Measurements from ENCODE around the gene SCN1B. TPM values are rescaled to one million over a fixed set of nuclear protein-coding genes. Genes with fewer than 3 reads are reported as not detected.

The SCN1B gene
- total RNA-seq, 3 donors from 2014 or later (not counting 1 experiment from before 2014, with no cell fraction given), result 0.94 to 1.5 (median 1.1) TPM

DNA sequence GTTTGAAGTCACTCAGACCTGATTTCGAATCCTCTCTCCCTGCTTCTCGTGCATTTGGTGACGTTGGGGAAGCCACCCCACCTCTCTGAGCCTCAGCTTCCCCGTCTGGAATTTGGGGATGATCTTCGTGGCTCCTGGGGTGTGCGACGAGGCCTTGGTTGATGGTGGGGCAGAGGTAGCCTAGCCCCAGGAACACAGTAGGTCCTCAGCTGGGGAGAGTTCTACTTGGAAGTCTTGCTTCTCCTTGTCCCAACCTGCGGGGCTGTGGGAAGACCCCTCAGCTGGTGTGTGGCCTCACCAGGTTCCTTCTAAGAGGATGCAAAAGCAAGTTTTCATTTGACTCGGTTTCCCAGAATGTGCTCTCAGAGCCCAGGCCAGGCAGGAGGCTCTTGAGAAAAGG is 24.4 kb downstream of the SCN1B start:
- H3K4me3 ChIP-seq (ENCODE audit: low read length), result no peak overlapping the region
- intact Hi-C loops (cut with micrococcal nuclease), result no loop called here
- H3K27ac Mint-ChIP-seq, result no peak overlapping the region
- H3K36me3 Mint-ChIP-seq, result no peaks in the 10 kb centered on the region
- no peaks in the 10 kb centered on the region for H3K4me1 Mint-ChIP-seq
- no peak for ATAC-seq
- H3K9me3 ChIP-seq (ENCODE audit: control insufficient read depth, insufficient read depth, low read length), result no peaks in the 10 kb centered on the region
- no peaks in the 10 kb centered on the region for H3K9me3 Mint-ChIP-seq
- peaks cover 6 to 10% of the 10 kb centered on the region in 2 donors for H3K27me3 Mint-ChIP-seq (ENCODE audit: low read depth in 2 of 2)
- no peaks in the 10 kb centered on the region for H3K4me1 ChIP-seq (ENCODE audit: control insufficient read depth, insufficient read depth, low read length)
- WGBS (ENCODE audit: insufficient coverage), result 87% methylated on average over 9 of the region's 9 CpGs
- H3K4me3 Mint-ChIP-seq, result no peak overlapping the region
- DNase-seq, result no peak
- H3K27ac ChIP-seq (ENCODE audit: low read length), result no peak overlapping the region
- no peaks in the 10 kb centered on the region for H3K27me3 ChIP-seq (ENCODE audit: control insufficient read depth, insufficient read depth, low read length)
- TF ChIP-seq, protein P1, sequence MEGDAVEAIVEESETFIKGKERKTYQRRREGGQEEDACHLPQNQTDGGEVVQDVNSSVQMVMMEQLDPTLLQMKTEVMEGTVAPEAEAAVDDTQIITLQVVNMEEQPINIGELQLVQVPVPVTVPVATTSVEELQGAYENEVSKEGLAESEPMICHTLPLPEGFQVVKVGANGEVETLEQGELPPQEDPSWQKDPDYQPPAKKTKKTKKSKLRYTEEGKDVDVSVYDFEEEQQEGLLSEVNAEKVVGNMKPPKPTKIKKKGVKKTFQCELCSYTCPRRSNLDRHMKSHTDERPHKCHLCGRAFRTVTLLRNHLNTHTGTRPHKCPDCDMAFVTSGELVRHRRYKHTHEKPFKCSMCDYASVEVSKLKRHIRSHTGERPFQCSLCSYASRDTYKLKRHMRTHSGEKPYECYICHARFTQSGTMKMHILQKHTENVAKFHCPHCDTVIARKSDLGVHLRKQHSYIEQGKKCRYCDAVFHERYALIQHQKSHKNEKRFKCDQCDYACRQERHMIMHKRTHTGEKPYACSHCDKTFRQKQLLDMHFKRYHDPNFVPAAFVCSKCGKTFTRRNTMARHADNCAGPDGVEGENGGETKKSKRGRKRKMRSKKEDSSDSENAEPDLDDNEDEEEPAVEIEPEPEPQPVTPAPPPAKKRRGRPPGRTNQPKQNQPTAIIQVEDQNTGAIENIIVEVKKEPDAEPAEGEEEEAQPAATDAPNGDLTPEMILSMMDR (IDR thresholded peaks at IDR 0.05), result no peak
- H3K36me3 ChIP-seq (ENCODE audit: control insufficient read depth, insufficient read depth, low read length), result no peaks in the 10 kb centered on the region

DNA sequence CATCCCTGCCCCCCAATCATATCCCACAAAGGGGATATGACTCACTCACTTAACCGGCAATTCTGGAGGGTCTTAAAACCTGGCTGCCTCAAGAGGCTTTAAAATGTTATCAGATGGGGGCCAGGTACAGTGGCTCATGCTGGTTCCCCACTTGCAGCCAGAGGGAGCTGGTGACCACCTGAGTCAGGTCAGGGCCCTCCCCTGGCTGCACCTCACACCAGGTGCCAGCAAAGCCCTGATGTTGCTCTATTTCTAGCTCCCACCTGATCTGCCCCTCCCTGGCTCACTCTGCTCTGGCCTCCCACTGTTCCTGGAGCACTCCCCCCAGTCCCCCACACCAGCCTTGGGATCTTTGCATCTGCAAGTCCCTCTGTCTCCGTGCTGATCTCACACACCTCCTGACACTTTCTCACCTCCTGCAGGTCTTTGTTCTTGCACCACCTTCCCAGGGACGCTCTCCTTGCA is 25.5 kb downstream of the SCN1B start:
- no peaks in the 10 kb centered on the region for H3K9me3 ChIP-seq (ENCODE audit: control insufficient read depth, insufficient read depth, low read length)

DNA sequence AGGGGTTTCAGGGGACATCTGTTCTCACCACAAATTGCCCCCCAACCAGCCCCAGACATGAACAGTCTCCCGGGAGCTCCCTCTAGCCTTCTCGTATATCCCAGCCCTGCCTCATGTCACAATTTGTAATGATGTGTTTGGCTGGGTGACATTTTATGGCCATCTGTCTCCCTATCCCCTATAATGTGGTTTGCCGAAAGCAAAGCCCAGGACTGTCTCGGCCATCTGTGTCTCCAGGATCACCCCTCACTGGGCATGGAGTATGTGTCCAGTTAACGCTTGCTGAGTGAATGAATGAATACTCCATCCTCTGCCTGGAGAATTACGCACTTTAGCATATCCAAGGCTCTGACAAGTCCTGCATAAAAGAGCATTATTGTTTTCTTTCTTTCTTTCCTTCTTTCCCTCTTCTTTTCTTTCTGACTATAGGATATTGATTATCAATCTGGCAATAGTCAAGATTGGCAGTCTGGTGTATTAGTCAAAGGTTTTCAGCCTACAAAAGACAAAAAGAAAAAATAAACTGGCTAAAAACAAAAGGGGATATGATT is 26.3 kb downstream of the SCN1B start:
- WGBS (ENCODE audit: insufficient coverage), result 100% methylated on average over 3 of the region's 6 CpGs
- ATAC-seq (no peak), DNase-seq (no peak)
- Histone ChIP-seq H3K4me3 (ENCODE audit: low read length) (no peak overlapping the region), H3K4me1 (ENCODE audit: control insufficient read depth, insufficient read depth, low read length) (no peaks in the 10 kb centered on the region), H3K36me3 (ENCODE audit: control insufficient read depth, insufficient read depth, low read length) (no peaks in the 10 kb centered on the region), H3K27me3 (ENCODE audit: control insufficient read depth, insufficient read depth, low read length) (no peaks in the 10 kb centered on the region), H3K9me3 (ENCODE audit: control insufficient read depth, insufficient read depth, low read length) (no peaks in the 10 kb centered on the region), H3K27ac (ENCODE audit: low read length) (no peak overlapping the region)
- Mint-ChIP-seq H3K27ac (no peak overlapping the region), H3K9me3 (no peaks in the 10 kb centered on the region), H3K27me3 (ENCODE audit: low read depth in 2 of 2) (peaks cover 6 to 10% of the 10 kb centered on the region in 2 donors), H3K36me3 (no peaks in the 10 kb centered on the region), H3K4me3 (no peak overlapping the region), H3K4me1 (no peaks in the 10 kb centered on the region)
- intact Hi-C loops (cut with micrococcal nuclease), result no loop called here
- TF ChIP-seq, protein P1 (IDR thresholded peaks at IDR 0.05), result no peak

More for the DNA sequence above, 25.5 kb downstream of the SCN1B start:
- Histone ChIP-seq H3K4me3 (ENCODE audit: low read length) (no peak overlapping the region), H3K36me3 (ENCODE audit: control insufficient read depth, insufficient read depth, low read length) (no peaks in the 10 kb centered on the region), H3K27me3 (ENCODE audit: control insufficient read depth, insufficient read depth, low read length) (no peaks in the 10 kb centered on the region), H3K27ac (ENCODE audit: low read length) (no peak overlapping the region), H3K4me1 (ENCODE audit: control insufficient read depth, insufficient read depth, low read length) (no peaks in the 10 kb centered on the region)
- intact Hi-C loops (cut with micrococcal nuclease), result no loop called here
- WGBS (ENCODE audit: insufficient coverage), result 51% methylated on average over 3 of the region's 3 CpGs
- TF ChIP-seq, protein P1 (IDR thresholded peaks at IDR 0.05), result no peak
- H3K4me1 Mint-ChIP-seq, result no peaks in the 10 kb centered on the region
- peak in 1 of 2 donors; percentile 35 for DNase-seq
- H3K9me3 Mint-ChIP-seq, result no peaks in the 10 kb centered on the region
- no peaks in the 10 kb centered on the region for H3K36me3 Mint-ChIP-seq
- H3K27me3 Mint-ChIP-seq (ENCODE audit: low read depth in 2 of 2), result peaks cover 6 to 10% of the 10 kb centered on the region in 2 donors
- H3K4me3 Mint-ChIP-seq, result no peak overlapping the region
- no peak overlapping the region for H3K27ac Mint-ChIP-seq
- ATAC-seq, result no peak

DNA sequence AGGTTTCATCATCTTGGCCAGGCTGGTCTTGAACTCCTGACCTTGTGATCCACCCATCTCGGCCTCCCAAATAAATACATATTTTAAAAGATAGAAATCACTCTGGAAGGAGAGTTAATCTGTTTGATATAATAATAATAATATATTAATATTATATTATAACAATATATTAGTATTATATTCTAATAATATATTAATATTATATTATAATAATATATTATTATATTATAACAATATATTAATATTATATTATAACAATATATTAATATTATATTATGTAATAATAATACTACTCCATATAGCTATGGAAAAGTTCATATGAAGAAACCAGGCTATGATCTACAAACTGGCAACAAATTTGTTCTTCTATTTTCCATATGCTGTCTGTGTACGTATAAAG is 28.1 kb downstream of the SCN1B start:
- no peak overlapping the region for H3K27ac Mint-ChIP-seq
- Histone ChIP-seq H3K4me3 (ENCODE audit: low read length) (no peak overlapping the region), H3K9me3 (ENCODE audit: control insufficient read depth, insufficient read depth, low read length) (no peaks in the 10 kb centered on the region), H3K36me3 (ENCODE audit: control insufficient read depth, insufficient read depth, low read length) (no peaks in the 10 kb centered on the region), H3K4me1 (ENCODE audit: control insufficient read depth, insufficient read depth, low read length) (no peaks in the 10 kb centered on the region), H3K27ac (ENCODE audit: low read length) (no peak overlapping the region), H3K27me3 (ENCODE audit: control insufficient read depth, insufficient read depth, low read length) (no peaks in the 10 kb centered on the region)
- H3K4me1 Mint-ChIP-seq, result no peaks in the 10 kb centered on the region
- no peak for ATAC-seq
- peaks cover 7 to 10% of the 10 kb centered on the region in 2 donors for H3K27me3 Mint-ChIP-seq (ENCODE audit: low read depth in 2 of 2)
- no peak for DNase-seq
- intact Hi-C loops (cut with micrococcal nuclease), result no loop called here
- H3K4me3 Mint-ChIP-seq, result no peak overlapping the region
- H3K9me3 Mint-ChIP-seq, result no peaks in the 10 kb centered on the region
- H3K36me3 Mint-ChIP-seq, result no peaks in the 10 kb centered on the region
- WGBS (ENCODE audit: insufficient coverage), result no CpG with 5 or more reads among the region's 2 CpGs
- TF ChIP-seq, protein P1 (IDR thresholded peaks at IDR 0.05), result no peak
